Tibial nerve (tissue), 4 donors: Measurements from ENCODE around the gene CAPN12. TPM values are rescaled to one million over a fixed set of nuclear protein-coding genes. Genes with fewer than 3 reads are reported as not detected.

Experiments used
- DNase-seq, 2 donors: peaks; one replicate each; pipeline ENCODE4 v3.0.0-alpha.2; 2019; ENCODE audit warnings: low spot score in 2 of 2
- H3K27ac ChIP-seq, 4 donors: fragments of 200-600 bp; sonication (generic) in 3 of 4; one replicate each; pipeline ENCODE4 v1.5.1; 2017 to 2019; ENCODE audit warnings: mild to moderate bottlenecking in 1 of 4
- H3K27me3 ChIP-seq, 2 donors: fragments of 200-600 bp; sonication (generic) in 1 of 2; one replicate each; pipeline versions ENCODE4 v1.5.1 to v1.6.0; 2017 to 2019
- H3K36me3 ChIP-seq, 3 donors: fragments of 200-600 bp; sonication (generic); one replicate each; pipeline ENCODE4 v1.5.1; 2018 to 2019
- H3K4me1 ChIP-seq, 4 donors: fragments of 200-600 bp; sonication (generic) in 3 of 4; one replicate each; pipeline ENCODE4 v1.5.1; 2017 to 2019
- H3K4me3 ChIP-seq, 4 donors: fragments of 200-600 bp; sonication (generic) in 3 of 4; one replicate each; pipeline ENCODE4 v1.5.1; 2017 to 2019; ENCODE audit warnings: mild to moderate bottlenecking in 1 of 4, moderate library complexity in 1 of 4
- H3K9me3 ChIP-seq, 4 donors: fragments of 200-600 bp; sonication (generic) in 3 of 4; one replicate each; pipeline ENCODE4 v1.5.1; 2017 to 2019
- CTCF ChIP-seq, 5 experiments: fragments of 200-600 bp in 3 of 5; fragments of 450-650 bp in 2 of 5; sonication (generic) in 3 of 5; IDR thresholded peaks; one replicate each; pipeline ENCODE4 v1.5.1; 2016 to 2019; ENCODE audit warnings: antibody characterized with exemption in 5 of 5, mild to moderate bottlenecking in 3 of 5, moderate library complexity in 2 of 5
- EP300 ChIP-seq, 2 donors: sonication (generic); formaldehyde crosslinking; IDR thresholded peaks; one replicate each; pipeline ENCODE4 v1.6.1; 2017; ENCODE audit warnings: antibody characterized with exemption in 2 of 2, mild to moderate bottlenecking in 1 of 2
- POLR2A ChIP-seq, 2 donors: fragments of 450-650 bp; IDR thresholded peaks; one replicate each; pipeline ENCODE4 v1.6.1; 2017; ENCODE audit warnings: antibody characterized with exemption in 2 of 2, mild to moderate bottlenecking in 2 of 2, moderate library complexity in 2 of 2
- WGBS, 2 donors: methylation state at CpG; one replicate each; pipeline ENCODE4 v1.1.5; 2018; 5-methylcytosine and 5-hydroxymethylcytosine counted together
- total RNA-seq, 4 donors: library from RNA; depleted of rRNA; stranded (reverse); fragments of >200 nt; gene quantifications; one replicate each; pipeline ENCODE4 v1.1.0, GENCODE V29; 2016

Gene CAPN12
- total RNA-seq, 4 donors from 2014 or later = 3.5 to 5.7 (median 4.8) TPM

- DNase-seq = no peak
- Histone ChIP-seq H3K4me1 (peaks cover 0 to 63% (median 16%) of the 10 kb centered on the region in 4 donors), H3K27me3 (no peaks in the 10 kb centered on the region), H3K4me3 (no peak overlapping the region), H3K27ac (peak overlapping the region in 3 of 4 donors; percentile 70 to 84 (median 79)), H3K36me3 (peaks cover 0 to 38% (median 6%) of the 10 kb centered on the region in 3 donors), H3K9me3 (no peaks in the 10 kb centered on the region)
- WGBS, 2 donors = 89 to 100% methylated on average over 1 of the region's 1 CpG
- no peak for TF ChIP-seq CTCF (IDR thresholded peaks at IDR 0.05)
- no peak for TF ChIP-seq POLR2A (IDR thresholded peaks at IDR 0.05)
- TF ChIP-seq EP300 (IDR thresholded peaks at IDR 0.05) = no peak
Measured at GRCh38 chr19:38733241-38733492, 11.1 kb downstream of the CAPN12 start.

- peaks cover 4 to 52% (median 18%) of the 10 kb centered on the region in 3 donors for H3K36me3 ChIP-seq
- no peak for DNase-seq
- H3K9me3 ChIP-seq = no peaks in the 10 kb centered on the region
- no peaks in the 10 kb centered on the region for H3K27me3 ChIP-seq
- WGBS, 2 donors = 61 to 72% methylated on average over 10 of the region's 10 CpGs
- TF ChIP-seq CTCF (IDR thresholded peaks at IDR 0.05) (no peak), EP300 (IDR thresholded peaks at IDR 0.05) (peak in 1 of 2 donors; percentile 8)
- H3K4me1 ChIP-seq = peaks cover 0 to 72% (median 16%) of the 10 kb centered on the region in 4 donors
- H3K4me3 ChIP-seq = no peak overlapping the region
- H3K27ac ChIP-seq = peak overlapping the region in 3 of 4 donors; percentile 40 to 70 (median 50)
Measured at GRCh38 chr19:38731654-38732301, 12.5 kb downstream of the CAPN12 start.

- TF ChIP-seq CTCF (IDR thresholded peaks at IDR 0.05) (no peak), POLR2A (IDR thresholded peaks at IDR 0.05) (no peak), EP300 (IDR thresholded peaks at IDR 0.05) (no peak)
- H3K9me3 ChIP-seq = no peaks in the 10 kb centered on the region
Measured at GRCh38 chr19:38730731-38731589, 13.3 kb downstream of the CAPN12 start.

GRCh38 chr19:38730470-38730730, 13.9 kb downstream of the CAPN12 start:
- no peak for DNase-seq
- no peaks in the 10 kb centered on the region for H3K9me3 ChIP-seq
- peaks cover 4 to 65% (median 21%) of the 10 kb centered on the region in 3 donors for H3K36me3 ChIP-seq
- 88 to 93% methylated on average over 7 of the region's 7 CpGs for WGBS, 2 donors
- H3K4me3 ChIP-seq = no peak overlapping the region
- TF ChIP-seq POLR2A (IDR thresholded peaks at IDR 0.05) (no peak), EP300 (IDR thresholded peaks at IDR 0.05) (no peak), CTCF (IDR thresholded peaks at IDR 0.05) (no peak)
- H3K4me1 ChIP-seq = peaks cover 0 to 75% (median 12%) of the 10 kb centered on the region in 4 donors
- H3K27me3 ChIP-seq = no peaks in the 10 kb centered on the region
- H3K27ac ChIP-seq = no peak overlapping the region

More at GRCh38 chr19:38730731-38731589, 13.3 kb downstream of the CAPN12 start:
- Histone ChIP-seq H3K36me3 (peaks cover 4 to 60% (median 21%) of the 10 kb centered on the region in 3 donors), H3K27ac (peak overlapping the region in 3 of 4 donors; percentile 40 to 70 (median 50)), H3K4me3 (no peak overlapping the region), H3K4me1 (peaks cover 0 to 72% (median 12%) of the 10 kb centered on the region in 4 donors), H3K27me3 (no peaks in the 10 kb centered on the region)
- 89 to 93% methylated on average over 17 to 19 of the region's 19 CpGs for WGBS, 2 donors
- DNase-seq = no peak
